ENCODE measurements around the gene ZKSCAN2.

The ZKSCAN2 gene

GRCh38 chr16:25223964-25224363 is 33.7 kb downstream of the ZKSCAN2 start:
- no peak for DNase-seq

GRCh38 chr16:25222959-25223358 is 34.7 kb downstream of the ZKSCAN2 start:
- no peak for DNase-seq

GRCh38 chr16:25219070-25219737 is 38.4 kb downstream of the ZKSCAN2 start:
- DNase-seq = no peak

GRCh38 chr16:25217921-25218320 is 39.7 kb downstream of the ZKSCAN2 start:
- no peak for DNase-seq

- DNase-seq = no peak
These were observed 40.5 kb downstream of the ZKSCAN2 start for GRCh38 chr16:25217112-25217511.

GRCh38 chr16:25213709-25214397 is 43.8 kb downstream of the ZKSCAN2 start:
- no peak for DNase-seq

GRCh38 chr16:25212636-25213035 is 45.0 kb downstream of the ZKSCAN2 start:
- DNase-seq = no peak

- no peak for DNase-seq
These were observed 46.9 kb downstream of the ZKSCAN2 start for GRCh38 chr16:25210758-25211157.

GRCh38 chr16:25199457-25199856 is 58.2 kb downstream of the ZKSCAN2 start:
- DNase-seq = no peak

- DNase-seq = no peak
These were observed 59.6 kb downstream of the ZKSCAN2 start for GRCh38 chr16:25198021-25198420.

- no peak for DNase-seq
These were observed 63.3 kb downstream of the ZKSCAN2 start for GRCh38 chr16:25194273-25194878.

- DNase-seq = no peak
These were observed 65.5 kb downstream of the ZKSCAN2 start for GRCh38 chr16:25192096-25192495.

- DNase-seq = no peak
These were observed 68.3 kb downstream of the ZKSCAN2 start for GRCh38 chr16:25189305-25189704.

- no peak for DNase-seq
These were observed 70.2 kb downstream of the ZKSCAN2 start for GRCh38 chr16:25187491-25187795.
